KBM-7 (cell line): ENCODE results near the gene MAPK1.
"Not testable (repeated sequence)": the region's sequence is repeated elsewhere in the genome, so short reads cannot be mapped to it uniquely, and the experiment has no call there.

Experiments
- DNase-seq: peaks from one replicate; pipeline ENCODE4 v3.0.0-alpha.2; 2015
- in situ Hi-C: fragments of 300-500 bp; cut with MboI; formaldehyde crosslinking; loops from 2 replicates; pipeline ENCODE4 v1.14.3; 2020; ENCODE audit warnings: low sequenced_read_pairs, low pct_unique_long_range_greater_than_20kb, mixed read lengths

Gene MAPK1

DNA sequence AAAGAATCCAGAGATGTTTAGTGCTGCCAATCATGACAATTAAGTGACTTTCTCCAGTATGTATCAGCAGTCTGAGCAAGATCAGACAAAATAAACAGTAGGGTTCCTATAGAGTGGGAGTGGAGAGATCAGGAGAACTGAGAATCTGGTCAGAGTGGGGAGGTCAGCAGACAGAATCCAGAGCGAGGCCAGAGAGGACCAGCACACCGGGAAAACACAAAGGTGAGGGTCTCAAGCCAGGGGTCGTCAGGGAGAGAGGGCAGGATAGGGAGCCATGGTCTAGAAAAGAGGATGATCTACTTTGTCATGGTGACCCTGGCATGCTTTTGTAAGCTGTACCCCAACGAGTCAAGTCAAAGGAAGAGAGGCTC is 39.2 kb downstream of the MAPK1 start:
- no peak for DNase-seq
- in situ Hi-C loops: no loop called here

DNA sequence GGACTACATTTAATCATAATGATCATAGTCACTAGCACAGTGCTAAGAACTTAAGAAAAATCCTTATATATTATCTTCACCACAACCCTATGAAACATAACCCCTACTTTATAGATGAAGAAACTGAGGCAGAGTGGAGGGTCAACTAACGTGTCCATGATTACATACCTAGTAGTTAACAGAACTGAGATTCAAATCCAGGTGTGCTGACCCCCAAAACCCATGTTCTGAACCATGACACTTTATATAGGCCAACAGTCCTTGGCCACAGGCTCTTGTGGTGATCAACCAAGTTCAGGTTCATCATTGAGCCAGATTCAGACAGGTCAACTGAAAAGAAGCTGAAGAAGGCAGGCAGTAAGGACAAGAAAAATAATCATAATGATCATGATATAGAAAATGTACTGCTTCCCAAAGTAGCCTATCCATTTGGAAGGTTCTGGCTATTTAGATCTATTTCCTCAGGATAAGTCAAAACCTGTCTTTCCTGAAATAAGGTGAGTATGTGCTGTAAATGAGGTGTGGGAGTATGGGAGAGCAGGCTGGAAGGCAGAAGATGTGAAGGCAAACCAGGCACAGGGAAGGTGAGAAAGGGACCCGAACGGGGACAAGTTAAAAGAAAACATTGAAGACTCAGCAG is 39.7 kb downstream of the MAPK1 start:
- in situ Hi-C loops: no loop called here
- DNase-seq: no peak

DNA sequence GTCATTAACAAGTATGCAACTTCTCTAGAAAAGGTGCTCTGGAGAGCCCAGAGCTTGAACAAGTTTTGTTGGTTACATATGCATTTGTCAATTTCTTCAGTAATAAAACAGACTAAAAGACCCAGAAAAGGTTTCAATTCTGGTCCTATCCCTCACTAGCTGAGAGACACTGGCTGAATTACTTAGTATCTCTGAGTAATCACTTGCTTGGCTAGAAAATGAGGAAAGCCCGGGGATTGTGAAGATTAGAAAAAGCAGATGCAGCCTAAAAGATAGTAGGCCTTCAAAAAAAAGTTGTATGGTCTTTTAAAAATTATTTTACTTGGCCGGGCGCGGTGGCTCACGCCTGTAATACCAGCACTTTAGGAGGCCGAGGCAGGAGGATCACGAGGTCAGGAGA is 41.2 kb downstream of the MAPK1 start:
- in situ Hi-C loops: no loop called here
- DNase-seq: no peak

DNA sequence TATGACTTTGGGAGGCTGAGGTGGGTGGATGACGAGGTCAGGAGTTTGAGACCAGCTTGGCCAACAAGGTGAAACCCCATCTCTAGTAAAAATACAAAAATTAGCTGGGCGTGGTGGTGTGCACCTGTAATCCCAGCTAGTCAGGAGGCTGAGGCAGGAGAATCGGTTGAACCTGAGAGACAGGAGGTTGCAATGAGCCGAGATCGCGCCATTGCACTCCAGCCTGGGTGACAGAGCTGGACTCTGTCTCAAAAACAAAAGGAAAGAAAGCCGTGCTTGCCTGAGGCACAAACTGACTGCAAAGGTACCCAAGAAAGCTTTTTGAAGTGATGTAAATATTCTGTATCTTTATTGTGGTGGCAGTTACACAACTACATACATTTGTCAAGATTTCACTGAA is 42.5 kb downstream of the MAPK1 start:
- DNase-seq, in situ Hi-C loops: not testable (repeated sequence)

DNA sequence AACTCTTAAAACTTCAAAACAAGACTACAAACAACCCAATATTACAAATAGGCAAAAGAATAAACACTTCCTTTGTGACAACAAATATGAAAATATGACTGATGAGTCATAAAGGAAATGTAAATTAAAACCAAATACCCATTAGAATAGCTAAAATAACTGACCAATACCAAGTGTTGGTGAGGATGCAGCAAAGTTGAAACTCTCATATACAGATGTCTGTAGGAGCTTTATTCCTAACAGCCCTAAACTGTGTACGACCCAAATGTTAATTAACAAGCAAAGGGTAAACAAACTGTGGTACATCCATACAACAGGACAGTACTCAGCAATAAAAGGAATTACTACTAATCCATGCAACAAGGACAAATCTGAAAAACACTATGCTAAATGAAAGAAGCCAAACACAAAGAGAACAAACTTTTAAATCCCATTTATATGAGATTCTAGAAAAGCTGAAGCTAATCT is 43.0 kb downstream of the MAPK1 start:
- in situ Hi-C loops: no loop called here
- no peak for DNase-seq

DNA sequence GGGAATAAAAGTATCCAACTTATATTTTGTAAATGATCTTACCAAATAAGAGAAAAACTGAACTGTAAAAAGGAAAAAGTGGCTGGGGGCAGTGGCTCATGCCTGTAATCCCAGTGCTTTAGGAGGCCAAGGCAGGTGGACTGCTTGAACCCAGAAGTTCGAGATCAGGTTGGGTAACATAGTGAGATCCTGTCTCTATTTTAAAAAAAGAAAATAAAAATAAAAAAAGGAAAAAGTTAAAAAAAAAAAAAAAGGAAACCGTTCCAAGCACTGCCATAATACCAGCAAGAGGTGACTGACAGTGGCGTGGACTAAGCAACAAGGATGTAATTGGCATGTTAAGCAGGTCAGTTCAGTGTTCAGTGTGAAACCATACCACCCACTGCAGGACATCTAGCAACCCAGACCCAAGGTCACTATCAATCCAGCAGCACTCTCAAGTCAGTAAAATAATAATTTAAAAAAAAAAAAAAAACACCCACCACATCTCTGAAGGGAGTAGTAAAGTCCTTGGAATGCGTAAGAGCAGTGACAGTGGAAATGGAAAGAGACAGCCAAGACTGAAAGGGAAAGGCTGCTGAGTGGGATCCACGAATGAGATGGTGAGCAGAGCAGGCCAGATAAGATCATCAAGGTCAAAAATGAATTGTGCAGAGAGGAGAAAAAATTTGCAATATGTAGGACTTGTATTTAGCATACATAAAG is 43.6 kb downstream of the MAPK1 start:
- in situ Hi-C loops: no loop called here
- no peak for DNase-seq

DNA sequence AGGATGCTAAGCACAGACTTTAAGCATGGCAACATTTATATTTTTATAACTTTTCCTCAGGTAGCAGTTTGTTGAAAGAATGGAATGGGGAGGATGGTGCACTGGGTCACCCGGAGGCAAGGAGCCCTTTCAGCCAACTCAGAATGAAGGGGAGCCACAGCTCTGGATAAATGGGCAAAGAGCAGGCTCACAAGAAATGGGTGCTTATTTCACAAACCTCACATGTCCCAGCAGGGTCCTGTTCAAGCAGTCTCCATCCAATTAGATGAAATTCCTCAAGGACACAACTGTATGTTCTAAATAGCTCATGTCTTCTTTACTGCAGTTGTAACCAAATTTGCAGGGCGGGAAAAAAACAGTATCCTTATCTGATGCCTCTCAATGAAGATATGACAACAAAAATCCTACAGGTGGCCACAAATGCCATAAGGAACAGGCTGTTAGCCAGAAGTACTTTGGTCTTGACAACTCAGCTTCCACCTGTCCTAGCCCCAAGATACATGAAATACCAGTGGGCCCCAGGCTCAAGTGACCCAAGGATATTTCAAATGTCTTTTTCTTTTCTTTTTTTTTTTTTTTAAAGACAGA is 48.2 kb downstream of the MAPK1 start:
- in situ Hi-C loops: no loop called here
- no peak for DNase-seq

DNA sequence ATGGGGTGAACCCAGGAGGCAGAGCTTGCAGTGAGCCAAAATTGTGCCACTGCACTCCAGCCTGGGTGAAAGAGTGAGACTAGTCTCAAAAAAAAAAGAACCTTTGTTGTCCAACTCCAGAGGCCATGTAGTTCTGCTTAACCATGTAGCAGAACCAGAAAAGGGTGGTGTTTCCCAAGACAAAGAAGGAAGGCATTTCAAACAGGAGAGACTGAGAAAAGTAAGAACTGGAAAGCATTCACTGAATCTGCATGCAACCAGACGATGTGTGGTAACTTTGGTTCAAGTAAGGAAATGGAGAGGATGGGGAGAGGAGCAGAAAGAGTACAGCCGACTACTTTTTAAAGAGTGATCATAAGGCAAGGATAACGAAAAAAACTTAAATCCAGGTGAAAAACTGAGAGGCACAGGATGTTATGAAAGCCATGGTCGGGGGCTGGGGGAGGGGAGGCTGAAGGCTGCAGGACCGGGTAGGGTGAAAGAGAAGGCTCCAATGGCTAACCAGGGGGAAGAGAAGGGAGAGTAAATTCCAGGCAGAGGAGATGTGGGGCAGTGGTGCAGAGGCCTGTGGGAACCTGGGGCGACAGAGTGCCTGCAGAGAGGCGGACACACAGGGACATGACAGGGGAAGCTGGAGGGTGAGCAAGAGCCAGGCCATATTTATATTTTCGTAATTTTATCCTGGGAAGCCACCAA is 48.8 kb downstream of the MAPK1 start:
- DNase-seq: no peak
- in situ Hi-C loops: no loop called here

DNA sequence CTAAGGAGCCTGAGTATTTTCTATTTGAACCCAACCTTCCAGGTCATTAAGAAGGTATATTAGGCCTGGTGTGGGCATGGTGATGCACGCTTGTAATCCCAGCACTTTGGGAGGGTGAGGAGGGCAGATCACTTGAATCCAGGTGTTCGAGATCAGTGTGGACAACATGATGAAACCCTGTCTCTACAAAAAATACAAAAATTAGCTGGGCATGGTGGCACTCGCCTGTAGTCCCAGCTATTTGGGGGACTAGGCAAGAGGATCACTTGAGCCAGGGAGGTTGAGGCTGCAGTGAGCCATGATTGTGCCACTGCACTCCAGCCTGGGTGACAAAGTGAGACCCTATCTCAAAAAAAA is 50.0 kb downstream of the MAPK1 start:
- DNase-seq, in situ Hi-C loops: not testable (repeated sequence)

DNA sequence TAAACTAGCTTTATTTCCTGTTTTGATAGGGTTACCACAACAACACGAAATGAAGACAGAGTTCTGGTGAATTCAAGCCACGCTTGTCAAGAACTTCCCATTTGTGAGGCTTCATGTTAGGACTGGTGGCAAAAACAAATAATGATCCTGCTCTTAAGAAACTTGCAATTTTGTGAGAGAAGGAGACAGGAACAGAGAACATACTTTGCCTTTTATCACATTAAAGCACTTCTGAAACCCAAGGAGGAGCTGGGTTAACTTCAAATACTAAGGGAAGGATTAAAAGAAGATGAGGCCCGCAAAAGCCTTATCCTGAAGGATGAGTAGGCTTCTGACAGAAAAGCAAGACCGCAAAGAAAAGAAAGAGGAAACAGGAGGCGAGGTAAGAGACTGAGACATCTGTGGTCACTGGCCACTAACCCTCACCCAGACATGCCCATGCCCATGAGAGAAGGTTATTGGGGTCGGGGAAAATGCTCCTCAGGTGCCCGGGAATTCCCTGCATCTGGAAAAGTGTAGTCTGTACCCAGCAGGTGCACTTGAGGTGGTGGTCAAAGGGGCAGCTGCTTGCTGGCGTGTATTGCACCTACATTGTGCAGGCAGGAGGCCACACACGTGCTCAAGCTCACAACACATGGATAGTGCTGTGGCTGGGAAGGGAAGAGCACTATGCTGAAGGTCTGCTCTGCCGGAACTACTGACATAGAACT is 50.5 kb downstream of the MAPK1 start:
- in situ Hi-C loops: no loop called here
- peak; percentile 95 for DNase-seq

DNA sequence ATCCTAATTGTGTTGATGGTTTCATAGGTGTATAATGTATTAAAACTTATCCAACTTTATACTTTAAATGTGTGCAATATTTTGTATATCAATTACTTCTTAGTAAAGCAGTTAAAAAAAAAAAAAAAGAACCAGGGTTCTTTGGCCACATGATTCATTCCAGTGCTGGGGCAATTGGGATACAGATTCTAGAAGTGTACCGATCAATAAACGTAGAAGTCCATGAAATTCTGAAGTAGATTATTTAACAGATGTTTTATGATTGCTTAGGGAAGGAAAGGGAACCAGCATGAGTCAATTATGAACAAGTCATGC is 51.0 kb downstream of the MAPK1 start:
- in situ Hi-C loops: no loop called here
- DNase-seq: no peak

DNA sequence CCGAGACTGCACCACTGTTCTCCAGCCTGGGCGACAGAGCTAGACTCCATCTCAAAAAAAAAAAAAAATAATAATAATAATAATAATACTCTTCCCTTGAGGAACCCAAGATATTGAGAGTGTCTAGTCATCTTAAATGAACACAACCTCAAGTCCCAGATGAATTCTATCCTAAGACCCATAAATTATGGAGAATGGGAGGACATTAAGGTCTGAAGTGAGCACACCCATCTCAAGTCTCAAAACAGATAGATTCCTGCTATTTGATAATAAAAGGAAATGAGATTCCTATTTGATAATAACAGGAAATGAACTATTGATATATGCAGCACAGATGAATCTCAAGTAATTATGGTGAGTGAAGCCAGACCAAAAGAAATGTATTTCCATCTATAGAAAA is 51.5 kb downstream of the MAPK1 start:
- DNase-seq: no peak
- in situ Hi-C loops: no loop called here

DNA sequence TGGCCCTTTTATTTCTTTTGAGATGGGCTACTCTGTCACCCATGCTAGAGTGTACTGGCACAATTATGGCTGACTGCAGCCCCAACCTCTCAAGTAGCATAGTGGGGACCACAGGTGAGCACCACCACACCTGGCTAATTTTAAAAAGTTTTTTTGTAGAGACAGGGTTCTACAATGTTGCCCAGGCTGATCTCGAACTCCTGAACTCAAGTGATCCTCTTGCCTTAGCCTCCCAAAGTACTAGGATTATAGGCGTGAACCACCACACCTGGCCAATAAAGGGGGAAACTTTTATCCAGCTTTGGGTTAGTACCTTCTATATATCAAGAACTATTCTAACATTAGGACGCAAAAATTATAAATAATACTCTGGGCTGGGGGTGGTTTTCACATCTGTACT is 52.1 kb downstream of the MAPK1 start:
- in situ Hi-C loops: no loop called here
- no peak for DNase-seq

DNA sequence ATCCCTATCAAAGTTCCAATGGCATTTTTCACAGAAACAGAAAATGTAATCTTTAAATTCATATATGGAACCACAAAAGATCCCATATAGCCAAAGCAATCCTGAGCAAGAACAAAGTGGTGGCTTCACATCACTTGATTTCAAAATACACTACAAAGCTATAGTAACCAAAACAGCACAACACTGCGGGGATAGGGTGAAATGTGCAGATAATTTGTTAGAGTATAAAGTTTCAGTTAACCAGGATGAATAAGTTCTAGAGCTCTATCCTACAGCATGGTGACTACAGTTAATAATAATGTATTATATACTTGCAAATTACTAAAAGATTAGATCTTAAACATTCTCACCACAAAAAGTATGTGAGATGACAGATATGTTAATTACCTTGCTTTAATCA is 55.5 kb downstream of the MAPK1 start:
- in situ Hi-C loops: no loop called here

DNA sequence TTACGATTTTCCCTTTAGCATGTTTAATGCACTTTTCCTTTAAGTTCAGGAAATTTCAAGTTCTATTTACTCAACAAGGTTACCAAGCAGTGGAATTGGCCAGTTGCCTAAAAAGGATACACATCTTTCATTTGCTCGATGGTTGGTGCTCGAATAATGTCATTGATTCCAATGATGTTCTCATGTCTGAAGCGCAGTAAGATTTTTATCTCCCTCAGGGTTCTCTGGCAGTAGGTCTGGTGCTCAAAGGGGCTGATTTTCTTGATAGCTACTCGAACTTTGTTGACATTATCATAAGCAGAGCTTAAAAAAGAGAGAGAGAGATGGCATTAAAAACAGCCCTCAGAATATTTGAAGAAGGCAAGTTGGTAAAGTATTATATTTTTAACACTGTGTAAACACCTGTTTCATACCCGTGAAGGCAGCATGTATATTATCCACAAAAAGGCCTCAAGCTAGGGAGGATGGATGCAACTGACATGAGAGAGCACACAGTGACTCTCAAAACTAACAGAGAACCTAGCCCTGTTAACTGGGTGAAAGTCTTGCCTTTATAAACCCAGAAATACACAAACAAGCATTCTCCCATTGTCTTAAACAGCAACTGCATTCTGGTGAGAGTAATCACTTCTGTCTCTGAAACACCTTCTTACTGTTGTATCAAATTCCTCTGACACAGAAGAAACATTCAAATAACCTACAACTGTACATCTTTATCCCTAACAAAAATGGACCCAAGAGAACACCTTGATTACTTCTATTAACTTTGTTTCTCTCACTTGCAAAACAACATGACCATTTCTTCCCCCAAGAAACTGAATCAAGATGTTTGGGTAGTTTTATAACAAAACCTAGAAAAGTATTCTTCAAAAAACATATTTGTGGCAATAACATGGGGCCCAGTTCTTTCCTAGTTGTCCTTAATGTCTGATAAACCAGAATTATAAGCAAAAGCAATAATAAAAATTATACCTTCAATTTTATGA is 59.6 kb downstream of the MAPK1 start:
- in situ Hi-C loops: no loop called here
- no peak for DNase-seq

More for the DNA sequence above, 55.5 kb downstream of the MAPK1 start:
- no peak for DNase-seq

DNA sequence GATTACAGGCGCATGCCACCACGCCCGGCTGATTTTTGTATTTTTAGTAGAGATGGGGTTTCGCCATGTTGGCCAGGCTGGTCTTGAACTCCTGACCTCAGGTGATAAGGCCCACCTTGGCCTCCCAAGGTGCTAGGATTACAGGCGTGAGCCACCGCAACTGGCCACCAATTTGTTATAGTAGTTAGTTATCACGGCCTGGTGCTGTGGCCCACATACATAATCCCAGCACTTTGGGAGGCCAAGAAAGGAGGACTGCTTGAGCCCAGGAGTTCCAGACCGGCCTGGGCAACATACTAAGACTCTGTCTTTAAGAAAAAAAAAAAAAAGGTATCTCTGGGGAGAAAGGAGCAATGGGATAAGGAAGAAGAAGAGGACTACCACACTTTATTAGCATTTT is 62.1 kb downstream of the MAPK1 start:
- in situ Hi-C loops, DNase-seq: not testable (repeated sequence)

DNA sequence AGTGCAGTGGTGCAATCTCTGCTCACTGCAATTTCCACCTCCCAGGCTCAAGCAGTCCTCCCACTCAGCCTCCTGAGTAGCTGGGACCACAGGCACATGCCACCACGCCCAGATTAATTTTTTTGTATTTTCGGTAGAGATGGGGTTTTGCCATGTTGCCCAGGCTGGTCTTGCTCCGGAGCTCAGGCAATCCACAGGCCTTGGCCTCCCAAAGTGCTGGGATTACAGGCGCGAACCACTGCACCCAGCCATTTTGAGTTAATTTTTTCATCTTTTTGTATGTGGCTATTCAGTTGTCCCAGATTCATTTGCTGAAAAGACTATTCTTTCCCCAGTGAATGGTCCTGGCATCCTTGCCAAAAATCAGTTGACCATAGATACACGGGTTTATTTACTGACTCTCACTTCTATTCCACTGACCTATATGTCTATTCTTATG is 63.6 kb downstream of the MAPK1 start:
- DNase-seq: no peak
- in situ Hi-C loops: no loop called here

DNA sequence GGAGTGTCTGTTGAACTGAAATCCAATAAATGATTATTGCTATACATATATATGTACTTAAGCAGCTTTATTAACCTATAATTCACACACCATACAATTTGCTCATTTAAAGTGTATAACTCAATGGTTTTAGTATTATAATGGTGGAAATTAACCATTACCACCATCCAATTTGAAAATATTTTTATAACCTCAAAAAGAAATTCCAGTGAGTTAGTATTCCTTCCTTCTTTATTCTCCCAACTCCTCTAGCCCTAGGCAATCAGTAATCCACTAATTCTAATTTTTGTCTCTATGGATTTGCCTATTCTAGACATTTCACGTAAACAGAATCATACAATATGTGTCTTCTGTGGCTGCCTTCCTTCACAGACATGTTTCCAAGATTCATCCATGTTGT is 64.8 kb downstream of the MAPK1 start:
- in situ Hi-C loops: no loop called here

DNA sequence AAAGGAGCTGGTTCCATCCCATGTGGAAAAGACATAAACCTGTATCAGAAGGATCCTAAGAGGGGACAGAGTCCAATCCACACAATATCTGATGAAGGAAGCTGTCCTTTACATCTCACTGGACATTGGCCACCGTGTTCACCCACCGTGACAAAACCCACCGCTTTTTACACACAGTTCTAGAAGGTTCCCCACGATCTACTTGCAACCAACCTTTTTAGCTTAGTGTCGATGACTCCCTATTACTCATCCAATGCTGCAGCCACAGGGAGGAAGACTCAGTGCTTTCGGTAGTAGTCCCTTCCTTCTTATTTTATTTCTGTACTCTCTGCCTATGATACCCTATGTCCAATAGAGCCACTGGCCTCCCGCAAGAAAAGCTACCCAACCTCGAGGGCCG is 65.4 kb downstream of the MAPK1 start:
- DNase-seq: no peak
- in situ Hi-C loops: no loop called here

More for the DNA sequence above, 64.8 kb downstream of the MAPK1 start:
- no peak for DNase-seq
